Measurements from ENCODE around the gene TBCB.
"Not testable (repeated sequence)": the region's sequence is repeated elsewhere in the genome, so short reads cannot be mapped to it uniquely, and the experiment has no call there.

Gene TBCB

DNA sequence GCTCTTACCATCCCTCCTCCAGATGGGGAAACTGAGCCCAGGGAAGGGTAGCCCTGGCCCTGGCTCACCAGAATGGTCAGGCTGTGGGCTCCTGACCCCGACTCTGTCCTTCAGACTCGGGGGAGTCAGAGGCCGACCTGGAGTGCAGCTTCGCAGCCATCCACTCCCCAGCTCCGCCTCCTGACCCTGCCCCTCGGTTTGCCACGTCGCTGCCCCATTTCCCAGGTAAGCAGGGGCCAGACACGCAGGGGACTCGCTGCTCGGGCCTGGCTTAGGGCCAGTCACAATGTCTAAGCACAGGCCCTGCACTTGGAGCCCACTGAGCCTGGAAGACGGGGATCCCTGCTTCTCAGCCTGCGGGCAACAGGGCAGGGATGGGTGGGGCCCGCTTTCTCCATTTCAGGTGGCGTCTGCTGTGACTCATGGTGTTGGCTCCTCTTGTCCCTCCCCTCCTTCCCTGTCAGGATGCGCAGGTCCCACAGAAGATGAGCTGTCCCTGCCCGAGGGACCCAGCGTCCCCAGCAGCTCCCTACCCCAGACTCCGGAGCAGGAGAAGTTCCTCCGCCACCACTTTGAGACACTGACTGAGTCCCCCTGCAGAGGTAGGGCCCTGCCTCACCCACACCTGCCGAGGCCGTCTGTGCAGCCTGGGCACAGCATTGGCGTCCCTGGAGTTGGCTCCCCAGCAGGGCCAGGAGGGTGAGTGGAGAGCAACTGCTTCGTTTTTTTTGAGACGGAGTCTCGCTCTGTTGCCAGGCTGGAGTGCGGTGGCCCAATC is 13.5 kb upstream of the TBCB start:
- no peak for DNase-seq

DNA sequence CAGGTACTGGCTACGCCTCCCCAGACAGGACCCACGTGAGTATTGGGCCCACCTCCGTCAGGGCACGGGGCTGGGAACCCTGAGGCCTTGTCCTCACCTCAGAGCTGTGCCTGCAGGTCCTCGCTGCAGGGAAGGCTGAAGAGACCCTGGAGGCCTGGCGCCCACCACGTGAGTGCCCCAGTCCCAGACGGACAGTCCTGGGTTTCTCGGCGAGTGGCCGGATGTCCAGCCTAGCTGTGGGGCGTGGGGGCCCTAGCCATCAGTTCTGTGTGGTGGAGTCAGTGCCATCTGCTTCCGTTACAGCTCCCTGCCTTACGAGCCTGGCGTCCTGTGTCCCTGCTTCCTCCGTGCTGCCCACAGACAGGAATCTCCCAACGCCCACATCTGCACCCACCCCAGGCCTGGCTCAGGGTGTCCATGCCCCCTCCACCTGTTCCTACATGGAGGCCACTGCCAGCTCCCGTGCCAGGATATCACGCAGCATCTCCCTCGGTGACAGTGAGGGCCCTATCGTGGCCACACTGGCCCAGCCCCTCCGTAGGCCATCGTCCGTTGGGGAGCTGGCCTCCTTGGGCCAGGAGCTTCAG is 12.1 kb upstream of the TBCB start:
- DNase-seq = no peak

DNA sequence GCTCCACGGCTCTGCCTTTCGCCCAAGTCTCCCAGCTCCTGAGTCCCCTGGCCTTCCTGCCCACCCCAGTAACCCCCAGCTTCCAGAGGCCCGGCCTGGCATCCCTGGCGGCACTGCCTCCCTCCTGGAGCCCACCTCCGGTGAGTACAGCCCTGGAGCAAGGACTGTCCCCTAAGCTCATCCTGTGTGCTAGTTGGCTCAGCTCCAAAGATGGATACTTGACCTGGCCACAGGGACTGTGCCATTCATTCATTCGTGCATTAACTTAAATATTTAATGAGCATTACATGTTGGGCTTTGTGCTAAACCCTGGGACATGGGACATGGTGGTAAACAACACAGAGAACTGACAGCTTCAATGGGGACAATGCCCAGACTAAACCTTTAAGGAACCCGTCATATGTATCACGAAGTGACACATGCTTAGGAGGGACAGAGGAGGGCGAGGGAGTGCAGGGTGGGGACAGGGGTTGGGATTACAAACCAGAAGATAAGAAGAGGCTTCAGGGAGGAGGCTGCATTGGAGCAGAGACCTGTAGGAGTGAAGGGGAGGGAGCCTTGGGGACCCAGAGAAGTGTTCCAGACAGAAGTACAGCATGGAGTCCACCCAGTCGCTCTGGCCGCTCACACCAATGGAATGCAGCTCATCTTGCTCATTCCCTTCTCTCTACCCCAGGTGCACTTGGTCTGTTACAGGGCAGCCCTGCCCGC is 11.3 kb upstream of the TBCB start:
- no peak for DNase-seq

DNA sequence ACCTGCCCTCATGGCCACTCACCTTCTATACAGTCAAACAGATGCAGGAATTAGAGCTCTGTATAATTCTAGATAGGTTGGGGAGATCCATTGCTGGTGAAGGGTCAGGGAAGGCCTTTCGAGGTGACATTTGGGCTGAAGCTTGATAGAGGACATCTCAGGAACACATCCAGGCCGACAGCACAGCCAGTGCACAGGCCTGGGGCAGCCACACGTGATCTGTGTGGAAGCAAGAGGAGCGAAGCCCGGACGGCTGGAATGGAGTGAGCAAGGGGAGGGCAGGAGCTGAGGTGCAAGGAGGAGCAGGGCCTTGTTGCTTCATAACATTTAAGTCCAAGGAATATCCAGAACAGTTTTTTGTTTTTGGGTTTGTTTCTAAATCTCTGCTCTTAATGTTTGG is 8.8 kb upstream of the TBCB start:
- DNase-seq = no peak

DNA sequence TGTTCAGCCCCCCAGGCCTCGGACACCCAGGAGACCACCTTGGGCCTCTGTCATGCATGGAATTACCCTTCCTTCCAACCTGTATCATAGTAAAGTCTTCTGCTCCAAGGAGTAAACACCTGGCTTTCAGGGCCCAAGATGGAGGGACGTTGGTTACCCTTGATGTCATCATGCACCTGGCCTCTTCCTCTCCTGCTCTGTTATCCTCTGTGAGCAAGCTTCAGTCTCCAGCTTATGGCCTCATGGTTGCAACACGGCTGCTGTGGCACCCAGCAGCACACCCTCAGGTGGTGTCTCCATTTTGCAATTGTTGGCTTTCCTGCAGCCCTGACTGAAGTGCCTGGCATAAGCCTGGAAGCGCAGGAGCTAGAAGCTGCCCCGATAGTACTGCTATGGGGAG is 8.3 kb upstream of the TBCB start:
- DNase-seq = no peak

DNA sequence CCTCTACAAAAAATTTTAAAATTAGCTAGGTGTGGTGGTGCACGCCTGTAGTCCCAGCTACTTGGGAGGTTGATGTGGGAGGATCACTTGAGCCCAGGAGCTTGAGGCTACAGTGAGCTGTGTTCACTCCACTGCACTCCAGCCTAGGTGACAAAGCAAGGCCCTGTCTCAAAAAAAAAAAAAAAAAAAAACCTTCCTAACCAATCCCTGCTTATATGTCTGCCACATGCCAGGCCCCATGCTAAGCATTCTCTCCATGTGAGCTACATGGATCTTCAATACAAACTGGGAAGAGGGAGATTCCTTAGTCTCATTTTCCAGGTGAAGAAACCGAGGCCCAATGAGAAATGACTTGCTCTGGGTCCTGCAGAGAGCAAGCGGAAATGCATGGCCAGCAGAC is 6.6 kb upstream of the TBCB start:
- DNase-seq = no peak

DNA sequence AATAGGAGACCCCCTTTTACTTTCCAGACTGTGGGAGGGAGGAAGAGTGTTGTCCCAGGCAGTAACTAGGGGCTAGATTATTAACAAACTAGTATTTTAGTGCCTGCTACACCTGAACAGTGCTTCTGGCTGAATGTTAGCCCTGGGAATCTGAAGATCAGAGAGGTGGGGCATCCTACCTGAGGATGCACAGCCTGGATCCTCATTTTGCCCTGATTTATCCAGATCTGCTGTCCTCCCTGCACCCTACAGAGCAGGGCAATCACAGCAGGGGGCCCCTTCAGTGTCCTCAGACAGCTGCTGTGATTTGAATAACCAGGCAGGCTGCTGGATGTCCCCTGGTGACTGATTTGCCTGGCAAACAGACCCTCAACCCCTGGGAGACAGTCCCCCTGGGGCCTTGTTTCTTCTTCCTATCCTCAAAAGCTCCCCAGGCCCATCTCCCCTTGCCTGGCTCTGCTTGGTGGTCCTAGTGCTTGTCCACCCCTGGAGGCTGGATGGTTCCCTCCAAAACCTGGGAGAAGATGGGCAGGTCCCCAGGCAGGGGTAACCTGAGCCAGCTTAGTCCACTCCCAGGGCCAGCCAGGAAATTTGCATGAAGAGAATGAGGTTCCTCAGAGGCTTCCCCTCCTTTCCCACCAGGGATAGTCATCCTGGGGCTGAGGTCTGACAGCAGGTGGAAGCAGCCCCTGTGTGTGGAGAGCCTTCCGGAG is 4.6 kb upstream of the TBCB start, which contains the start of gene OVOL3:
TSS of gene OVOL3 (plus strand) at position 657 of the 713 bp plus-strand sequence. CDS start 60 bp downstream, outside the sequence.
- DNase-seq = no peak

DNA sequence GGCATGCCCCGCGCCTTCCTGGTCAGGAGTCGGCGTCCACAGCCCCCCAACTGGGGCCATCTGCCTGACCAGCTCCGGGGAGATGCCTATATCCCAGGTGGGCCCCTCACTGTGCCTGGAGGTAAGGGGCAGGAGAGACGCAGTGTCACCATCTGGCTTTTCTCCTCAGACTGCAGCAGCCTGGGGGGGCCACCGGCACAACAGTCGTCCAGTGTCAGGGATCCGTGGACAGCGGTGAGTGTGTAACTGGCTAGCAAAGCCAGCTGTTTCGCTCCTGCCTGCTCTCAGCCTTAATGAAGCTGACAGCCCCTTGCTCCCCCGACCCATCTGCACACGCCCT is 4.1 kb upstream of the TBCB start:
- no peak for DNase-seq

DNA sequence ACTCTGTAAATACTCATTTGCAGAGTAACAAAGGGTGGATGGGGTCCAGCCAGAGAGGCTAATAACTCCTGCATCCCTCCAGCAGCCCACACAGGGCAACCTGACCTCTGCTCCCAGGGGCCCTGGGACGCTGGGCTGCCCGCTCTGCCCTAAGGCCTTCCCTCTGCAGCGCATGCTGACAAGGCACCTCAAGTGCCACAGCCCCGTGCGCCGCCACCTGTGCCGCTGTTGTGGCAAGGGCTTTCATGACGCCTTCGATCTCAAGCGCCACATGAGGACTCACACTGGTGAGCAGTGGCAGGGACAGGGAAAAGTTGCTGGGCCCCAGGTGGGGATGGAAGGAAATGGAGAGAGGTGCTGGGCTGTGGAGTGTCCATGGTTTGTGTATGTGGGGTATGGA is 2.6 kb upstream of the TBCB start:
- DNase-seq = no peak

DNA sequence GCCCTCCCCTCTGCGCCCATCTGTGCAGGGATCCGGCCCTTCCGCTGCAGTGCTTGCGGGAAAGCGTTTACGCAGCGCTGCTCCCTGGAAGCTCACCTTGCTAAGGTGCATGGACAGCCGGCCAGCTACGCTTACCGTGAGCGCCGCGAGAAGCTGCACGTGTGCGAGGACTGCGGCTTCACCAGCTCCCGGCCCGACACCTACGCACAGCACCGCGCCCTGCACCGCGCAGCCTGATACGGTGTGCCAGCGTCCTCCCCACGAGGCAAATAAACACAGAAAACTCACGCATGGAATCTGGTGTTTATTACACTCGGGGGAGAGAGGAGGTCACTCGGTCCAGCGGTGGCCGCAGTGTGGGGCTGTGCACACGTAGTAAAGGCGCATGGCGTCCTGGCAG is 1.8 kb upstream of the TBCB start:
- no peak for DNase-seq

DNA sequence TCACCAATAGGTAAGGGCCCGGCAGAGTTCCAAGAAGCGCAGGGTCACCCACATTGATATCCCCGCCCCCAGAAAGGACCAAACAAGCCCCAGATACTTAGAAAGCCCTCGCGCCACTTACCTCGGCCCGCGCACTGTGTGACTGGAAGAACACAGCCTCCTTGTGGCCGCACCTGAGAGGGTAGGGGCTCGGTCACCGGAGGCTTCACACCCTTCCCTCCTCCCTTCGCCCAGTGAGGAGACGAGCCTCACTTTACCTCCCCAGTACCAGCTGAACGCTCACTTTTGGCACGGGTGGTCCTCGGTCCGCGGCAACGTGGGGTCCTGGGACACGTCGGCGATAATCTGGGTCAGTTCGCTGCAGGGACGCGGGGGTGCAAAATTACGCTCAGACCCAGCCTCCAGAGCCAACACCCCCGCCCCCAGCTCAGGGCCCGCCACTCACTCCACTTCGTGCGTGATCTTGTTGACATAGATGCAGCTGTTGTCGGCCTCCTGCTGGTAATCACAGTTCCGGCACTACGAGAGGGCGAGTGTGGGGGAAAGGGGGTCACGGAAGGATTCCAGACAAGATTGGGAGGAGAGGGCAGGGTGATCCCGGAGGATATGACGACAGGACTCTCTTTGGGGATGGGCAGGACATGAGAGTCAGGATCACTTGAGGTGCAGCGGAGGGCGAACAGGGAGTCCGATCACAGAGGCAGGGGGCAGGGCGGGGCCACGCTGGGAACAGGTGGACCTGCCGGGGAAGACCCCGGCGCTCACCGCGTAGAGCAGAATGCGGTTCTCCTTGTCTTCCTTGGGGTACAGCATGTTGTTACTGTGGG is 1.2 kb upstream of the TBCB start:
- peak in 1 of 5 donors; percentile 13 for DNase-seq

DNA sequence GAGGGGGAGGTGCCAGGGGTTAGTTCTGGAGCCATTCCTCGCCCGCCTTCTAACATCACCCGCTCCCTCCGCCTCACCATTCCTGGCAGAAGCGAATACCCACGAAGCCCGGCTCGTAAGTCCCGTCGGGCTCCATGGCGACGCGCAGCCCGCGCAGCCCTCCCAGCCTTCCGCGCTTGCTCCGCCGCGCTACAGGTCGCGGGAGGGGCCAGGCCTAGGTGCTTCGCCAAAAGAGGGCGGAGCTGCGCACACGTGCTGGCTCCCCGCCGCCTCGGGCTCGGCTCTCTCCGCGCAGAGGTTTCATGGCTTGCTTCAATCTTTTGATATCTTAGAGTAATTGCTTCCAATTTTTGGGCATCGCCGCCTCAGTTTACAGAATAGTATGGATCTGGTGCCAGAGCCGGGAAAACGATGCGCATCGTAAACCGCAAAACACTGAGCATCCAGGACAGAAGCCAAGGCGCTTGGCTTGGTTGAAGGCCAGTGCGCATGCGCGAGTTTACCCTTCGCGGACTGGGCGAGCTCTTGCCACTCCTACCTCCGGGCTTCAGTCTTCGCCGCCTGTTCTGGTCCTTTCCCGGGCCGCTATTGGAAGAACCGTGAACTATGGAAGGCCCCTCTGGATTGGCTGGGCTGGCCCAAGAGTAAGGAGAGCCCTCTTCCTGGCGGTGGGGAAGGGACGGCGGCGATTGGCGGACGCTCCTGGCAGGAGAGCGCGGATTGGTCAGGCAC is 381 bp upstream of the TBCB start, which contains the start of gene POLR2I:
TSS of gene POLR2I (minus strand) at position 155 of the 732 bp plus-strand sequence. CDS start at position 136, 19 bp downstream.
- DNase-seq = peak; percentile 97 to 100 (median 99)

DNA sequence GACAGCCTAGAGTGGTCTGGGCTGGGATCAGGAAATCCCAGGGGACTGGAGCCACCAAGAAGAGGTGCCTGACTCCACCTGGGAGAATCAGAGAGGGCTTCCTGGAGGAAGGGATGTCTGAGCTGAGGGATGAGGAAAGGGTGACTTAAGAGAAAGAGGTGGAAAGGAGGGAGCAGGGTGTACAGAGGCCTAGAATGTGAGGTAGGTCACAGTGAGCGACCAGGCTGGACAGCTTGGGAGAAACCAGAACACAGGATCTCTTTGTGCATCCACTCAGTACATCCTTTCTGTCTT is 1.0 kb downstream of the TBCB start:
- DNase-seq = no peak

DNA sequence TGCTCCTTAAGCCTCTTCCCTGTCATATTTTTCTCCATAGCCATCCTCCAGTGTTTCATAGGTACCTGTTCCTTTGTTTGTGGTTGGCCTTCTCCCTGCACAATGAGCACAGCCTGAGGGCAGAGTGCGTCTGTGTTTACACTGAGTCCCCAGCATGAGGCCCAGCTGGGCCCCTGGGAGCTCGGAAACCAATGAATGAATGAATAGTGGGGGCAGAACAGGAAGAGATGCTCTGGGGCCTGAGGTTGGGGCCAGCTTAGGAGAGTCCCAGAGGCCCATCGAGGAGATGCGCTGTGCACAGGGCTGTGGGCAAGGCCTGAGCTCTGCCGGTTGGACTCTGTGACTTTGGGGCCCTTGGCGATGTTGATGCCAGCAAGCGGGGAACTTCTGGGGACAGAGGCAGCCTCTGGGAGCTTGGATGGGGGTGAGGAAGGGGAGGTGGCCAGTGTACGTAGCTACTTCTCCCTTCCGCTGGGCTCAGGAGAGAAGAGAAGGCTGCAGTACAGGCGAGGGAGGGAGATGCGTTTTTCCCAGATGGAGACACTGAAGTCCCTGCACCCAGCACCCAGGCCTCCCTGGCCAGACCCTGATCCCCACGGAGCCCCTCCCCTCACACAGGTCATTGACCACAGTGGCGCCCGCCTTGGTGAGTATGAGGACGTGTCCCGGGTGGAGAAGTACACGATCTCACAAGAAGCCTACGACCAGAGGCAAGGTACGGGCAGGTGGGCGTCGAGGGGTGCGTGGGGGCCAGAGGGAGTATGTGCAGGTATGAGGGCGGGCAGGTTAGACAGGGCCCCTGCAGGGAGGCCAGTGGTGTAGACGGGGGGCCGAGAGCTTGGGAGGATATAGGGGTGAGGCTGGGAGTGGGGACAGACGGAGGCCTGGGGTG is 5.1 kb downstream of the TBCB start:
- DNase-seq = no peak

DNA sequence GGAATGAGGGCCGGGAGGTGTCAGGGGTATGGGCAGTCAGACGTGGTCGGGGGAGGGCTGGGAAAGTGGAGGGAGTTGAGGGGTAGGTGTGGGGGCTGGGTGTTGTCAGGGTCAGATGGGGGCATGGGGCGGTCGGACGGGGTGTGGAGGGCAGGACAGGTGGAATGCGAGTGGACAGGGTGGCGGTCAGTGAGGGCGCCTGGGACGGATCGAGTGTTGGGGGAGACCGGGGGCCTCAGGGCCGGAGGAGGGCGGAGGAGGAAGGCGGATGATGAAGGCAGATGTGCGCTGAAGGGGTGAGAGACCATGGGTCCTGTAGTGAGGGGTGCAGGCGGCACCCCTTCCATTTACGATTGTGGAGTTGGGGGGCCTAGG is 5.7 kb downstream of the TBCB start:
- DNase-seq = no peak

DNA sequence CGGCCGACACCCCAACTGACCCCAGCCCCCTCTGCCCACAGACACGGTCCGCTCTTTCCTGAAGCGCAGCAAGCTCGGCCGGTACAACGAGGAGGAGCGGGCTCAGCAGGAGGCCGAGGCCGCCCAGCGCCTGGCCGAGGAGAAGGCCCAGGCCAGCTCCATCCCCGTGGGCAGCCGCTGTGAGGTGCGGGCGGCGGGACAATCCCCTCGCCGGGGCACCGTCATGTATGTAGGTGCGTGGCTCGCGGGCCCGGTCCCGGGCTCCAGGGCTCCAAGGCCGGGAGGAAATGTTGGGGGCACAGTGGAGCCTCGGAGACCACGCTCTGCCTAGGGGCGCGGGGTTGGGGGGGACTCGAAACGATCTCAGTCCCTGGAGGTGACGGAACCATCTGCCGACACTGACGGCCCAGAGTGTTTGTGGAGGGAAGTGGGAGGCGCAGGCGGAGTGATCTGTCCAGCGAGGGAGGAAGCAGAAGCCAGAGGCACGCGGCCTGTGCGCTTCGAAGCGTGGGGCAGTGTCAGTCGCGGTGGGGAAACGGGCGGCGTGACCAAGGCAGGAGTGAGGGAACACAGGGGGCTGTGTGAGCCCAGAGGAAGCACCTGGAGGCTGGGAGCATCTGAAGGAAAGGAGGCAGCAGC is 6.3 kb downstream of the TBCB start:
- no peak for DNase-seq

DNA sequence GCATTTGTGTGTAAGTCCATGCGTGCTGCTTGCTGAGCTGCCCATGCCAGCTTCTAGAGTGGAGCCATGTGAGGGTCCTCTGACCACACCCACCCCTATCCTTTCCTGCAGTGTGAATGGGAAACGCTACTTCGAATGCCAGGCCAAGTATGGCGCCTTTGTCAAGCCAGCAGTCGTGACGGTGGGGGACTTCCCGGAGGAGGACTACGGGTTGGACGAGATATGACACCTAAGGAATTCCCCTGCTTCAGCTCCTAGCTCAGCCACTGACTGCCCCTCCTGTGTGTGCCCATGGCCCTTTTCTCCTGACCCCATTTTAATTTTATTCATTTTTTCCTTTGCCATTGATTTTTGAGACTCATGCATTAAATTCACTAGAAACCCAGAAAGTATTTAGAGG is 10.3 kb downstream of the TBCB start:
- no peak for DNase-seq

DNA sequence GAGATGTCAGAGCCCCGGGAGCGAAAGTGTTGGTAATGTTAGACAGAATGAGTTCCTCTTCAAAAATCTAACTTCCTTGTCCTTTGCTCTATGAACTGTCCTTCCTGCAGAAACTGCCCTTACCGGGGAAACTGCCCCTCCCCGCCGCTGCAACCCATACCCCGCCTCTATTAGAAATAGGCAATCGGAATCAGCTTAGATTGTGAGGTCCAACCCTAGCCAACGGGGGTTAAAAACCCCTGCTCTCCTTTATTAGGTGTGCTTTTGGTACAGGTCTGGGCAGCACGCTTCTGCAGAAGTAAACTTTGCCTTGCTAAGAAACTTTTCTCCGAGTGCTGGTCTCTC is 13.1 kb downstream of the TBCB start:
- no peak for DNase-seq

DNA sequence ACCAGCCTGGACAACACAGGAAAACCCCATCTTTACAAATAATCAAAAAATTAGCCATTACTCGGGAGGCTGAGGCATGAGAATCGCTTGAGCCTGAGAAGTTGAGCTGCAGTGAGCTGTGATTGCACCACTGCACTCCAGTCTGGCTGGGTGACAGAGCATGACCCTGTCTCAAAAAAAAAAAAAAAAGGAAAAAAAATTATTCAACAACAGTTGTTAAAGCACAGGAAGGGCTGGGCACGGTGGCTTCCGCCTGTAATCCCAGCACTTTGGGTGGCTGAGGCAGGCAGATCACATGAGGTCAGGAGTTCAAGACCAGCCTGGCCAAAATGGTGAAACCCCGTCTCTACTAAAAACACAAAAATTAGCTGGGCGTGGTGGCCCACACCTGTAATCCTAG is 16.0 kb downstream of the TBCB start:
- not testable (repeated sequence) for DNase-seq

DNA sequence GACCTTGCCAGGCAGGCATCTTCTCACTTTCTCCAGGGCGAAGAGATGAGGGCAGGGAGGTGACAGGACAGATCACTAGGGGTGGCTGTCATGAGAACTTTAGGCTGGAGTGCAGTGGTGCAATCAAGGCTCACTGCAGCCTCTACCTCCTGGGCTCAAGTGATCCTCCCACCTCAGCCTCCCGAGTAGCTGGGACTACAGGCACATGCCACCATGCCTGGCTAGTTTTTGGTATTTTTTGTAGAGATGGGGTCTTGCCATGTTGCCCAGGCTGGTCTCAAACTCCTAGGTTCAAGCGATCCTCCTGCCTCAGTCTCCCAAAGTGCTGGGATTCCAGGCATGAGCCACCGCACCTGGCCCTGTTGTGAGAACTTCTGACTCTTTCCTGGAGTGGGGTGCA is 19.6 kb downstream of the TBCB start:
- not testable (repeated sequence) for DNase-seq

Measured in T-helper 1 cell (primary cell).